DOHH2 (cell line): ENCODE data around the gene PDE7B.

ENCODE experiments used
- EZH2phosphoT487 ChIP-seq: fragments of 200-600 bp; sonication (generic); IDR thresholded peaks from 2 replicates; pipeline ENCODE4 v1.6.1; 2017; ENCODE audit warnings: borderline replicate concordance, mild to moderate bottlenecking, antibody characterized with exemption, low read length, moderate library complexity, mixed read lengths
- TF ChIP-seq, protein P1 (sequence below): fragments of 200-600 bp; sonication (generic); IDR thresholded peaks from one replicate; pipeline ENCODE4 v1.5.1; 2014; ENCODE audit warnings: antibody characterized with exemption, mild to moderate bottlenecking, low read depth, low read length; ENCODE audit not compliant: poor library complexity, severe bottlenecking

DNA sequence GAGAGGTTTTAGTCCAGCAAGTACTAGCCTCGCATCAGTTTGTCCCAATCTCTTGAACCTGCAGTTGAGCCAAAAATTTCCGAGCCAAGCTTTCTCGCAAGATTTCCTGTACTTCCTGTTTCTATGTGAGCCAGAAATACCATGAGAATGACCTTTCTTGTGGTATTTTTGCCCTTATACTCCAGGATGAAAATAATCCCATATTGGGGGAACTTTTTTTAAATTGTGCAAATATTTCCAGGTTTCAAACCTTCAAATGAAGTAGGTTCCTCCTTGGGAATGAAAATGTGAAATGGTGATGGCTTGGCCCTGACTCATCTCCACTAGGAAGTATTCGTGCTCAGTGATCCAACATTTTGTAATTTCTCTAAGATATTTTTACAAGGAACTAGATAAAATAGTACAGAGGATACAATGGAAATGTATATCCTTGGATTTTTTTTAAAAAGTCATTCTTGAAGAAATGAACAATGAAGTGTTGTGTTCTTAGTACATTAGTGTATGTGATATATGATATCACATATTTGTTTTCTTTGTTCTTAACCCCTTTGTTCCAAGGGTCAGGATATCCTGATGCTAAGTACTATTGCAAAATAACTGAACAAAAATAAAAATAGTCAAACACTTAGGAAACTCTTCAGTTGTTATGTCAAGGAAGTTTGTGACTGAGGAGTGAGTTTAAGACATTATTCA is 184.0 kb downstream of the PDE7B start:
- TF ChIP-seq, protein P1, sequence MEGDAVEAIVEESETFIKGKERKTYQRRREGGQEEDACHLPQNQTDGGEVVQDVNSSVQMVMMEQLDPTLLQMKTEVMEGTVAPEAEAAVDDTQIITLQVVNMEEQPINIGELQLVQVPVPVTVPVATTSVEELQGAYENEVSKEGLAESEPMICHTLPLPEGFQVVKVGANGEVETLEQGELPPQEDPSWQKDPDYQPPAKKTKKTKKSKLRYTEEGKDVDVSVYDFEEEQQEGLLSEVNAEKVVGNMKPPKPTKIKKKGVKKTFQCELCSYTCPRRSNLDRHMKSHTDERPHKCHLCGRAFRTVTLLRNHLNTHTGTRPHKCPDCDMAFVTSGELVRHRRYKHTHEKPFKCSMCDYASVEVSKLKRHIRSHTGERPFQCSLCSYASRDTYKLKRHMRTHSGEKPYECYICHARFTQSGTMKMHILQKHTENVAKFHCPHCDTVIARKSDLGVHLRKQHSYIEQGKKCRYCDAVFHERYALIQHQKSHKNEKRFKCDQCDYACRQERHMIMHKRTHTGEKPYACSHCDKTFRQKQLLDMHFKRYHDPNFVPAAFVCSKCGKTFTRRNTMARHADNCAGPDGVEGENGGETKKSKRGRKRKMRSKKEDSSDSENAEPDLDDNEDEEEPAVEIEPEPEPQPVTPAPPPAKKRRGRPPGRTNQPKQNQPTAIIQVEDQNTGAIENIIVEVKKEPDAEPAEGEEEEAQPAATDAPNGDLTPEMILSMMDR = no peak
- TF ChIP-seq EZH2phosphoT487 = no peak
